Activated gamma-delta T cell treated with anti-CD3 and anti-CD28 coated beads, Interleukin-2, amount 50 U/mL, for 16 hours (primary cell): ENCODE results near the gene RARG.

Experiments used
- DNase-seq: peaks from one replicate; pipeline ENCODE4 v3.0.0-alpha.2; 2020; ENCODE audit warnings: low read depth

RARG gene

DNA sequence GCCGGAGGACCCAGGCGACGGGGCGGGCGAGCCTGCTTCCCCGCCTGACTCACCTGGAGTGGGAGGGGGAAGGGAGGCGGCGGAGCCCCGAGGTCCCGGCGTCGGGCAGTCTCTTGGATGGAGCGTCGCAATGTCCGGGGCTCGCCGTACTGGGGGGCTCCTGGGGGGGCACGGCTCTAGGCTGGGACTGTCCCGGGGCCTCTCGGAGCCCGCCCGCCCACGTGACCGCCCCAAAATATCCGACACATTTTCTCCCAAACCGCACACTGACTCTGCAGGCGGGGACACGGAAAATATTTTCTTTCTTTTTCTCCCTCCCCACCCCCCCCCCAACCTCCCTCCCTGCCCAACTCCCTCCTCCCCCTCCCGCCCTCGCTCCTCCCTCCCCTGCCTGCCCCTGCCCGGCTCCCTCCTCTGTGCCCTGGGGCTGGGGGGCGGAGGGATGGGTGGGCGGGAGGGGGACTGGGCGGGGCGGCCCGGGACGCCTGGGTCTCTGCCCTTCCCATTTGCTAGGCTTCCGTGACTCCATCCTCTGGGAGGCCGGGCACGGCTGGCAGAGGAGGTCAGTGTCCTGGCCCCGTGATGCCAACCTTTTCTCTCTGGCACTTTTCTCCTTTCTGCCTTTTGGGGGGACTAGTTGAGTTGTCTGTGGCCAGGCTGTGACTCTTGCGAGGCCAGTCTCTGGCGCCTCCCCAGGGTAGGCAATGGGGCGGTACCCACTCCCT is at the start of gene RARG:
TSS of gene RARG (minus strand) at position 289 of the 725 bp plus-strand sequence. CDS start 4,664 bp downstream, outside the sequence.
- peak; percentile 59 for DNase-seq

DNA sequence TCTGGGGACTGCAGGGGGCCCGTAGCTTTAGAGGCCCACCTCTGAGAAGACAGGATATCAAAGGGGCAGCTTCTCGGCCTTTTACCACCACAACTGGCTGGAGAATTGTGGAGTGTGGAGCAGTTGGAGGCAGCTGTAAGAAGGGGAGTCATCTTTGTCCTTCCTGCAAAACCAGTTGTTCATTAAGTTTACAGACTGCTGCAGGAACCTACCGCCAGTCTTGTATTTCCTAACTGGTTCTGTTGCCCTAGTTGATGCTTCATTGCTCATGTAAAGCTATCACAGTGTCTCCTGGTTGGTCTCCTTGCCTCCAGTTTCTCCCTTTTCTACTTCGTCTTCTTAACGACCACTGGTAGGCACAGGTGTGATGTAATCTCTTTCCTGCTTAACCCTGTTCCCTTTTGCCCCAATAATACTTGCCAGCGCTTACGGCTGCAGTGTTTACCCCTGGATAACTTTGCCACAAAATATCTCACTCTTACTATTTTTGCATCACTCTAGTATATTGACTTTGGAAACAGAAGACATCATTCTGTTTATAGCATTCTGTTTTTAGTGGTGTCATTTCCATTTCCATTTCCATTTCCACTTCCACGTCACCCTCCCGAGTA is 48.0 kb upstream of the RARG start:
- DNase-seq, result no peak

DNA sequence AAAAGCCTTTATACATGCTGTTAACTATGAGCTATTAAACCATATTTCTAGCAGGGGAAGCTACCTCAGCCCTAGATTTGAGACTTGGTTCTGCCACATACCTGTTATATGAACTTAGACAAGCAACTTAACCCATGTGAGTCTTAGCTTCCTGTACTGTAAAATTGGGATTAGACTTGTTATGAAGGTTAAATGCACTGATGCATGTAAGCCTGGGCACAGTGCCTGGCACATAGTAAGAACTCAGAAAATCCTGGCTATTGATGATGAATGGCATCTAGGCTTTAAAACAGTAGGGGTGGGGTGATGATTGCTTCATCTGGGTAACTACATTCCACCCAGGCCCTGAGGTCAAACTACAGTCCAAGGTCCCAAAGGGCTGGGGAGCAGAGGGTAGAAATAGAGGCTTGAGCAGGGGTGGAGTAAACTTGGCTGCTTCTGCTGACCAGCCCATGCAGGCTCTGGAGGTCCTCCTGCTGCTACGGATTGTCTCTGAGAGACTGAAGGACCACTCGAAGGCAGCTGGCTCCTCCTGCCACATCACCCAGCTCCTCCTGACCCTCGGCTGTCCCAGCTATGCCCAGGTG is 47.4 kb upstream of the RARG start:
- no peak for DNase-seq

DNA sequence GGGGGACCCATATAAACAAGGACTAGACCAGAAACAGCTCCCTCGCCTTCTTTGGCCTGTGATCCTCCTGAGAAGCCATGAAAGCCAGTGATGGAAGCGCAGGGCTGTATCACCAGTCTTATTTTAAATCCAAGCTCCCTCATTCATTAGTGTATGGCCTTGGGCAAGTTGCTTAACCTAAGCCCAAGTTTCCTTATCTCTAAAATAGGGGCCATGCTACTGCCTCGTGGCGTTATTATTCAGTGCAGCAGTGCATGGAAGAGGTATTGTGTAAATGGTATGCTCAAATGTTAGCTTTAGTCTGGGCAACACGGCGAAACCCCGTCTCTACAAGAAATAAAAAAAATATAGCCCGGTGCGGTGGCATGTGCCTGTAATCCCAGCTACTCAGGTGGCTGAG is 46.0 kb upstream of the RARG start:
- no peak for DNase-seq

DNA sequence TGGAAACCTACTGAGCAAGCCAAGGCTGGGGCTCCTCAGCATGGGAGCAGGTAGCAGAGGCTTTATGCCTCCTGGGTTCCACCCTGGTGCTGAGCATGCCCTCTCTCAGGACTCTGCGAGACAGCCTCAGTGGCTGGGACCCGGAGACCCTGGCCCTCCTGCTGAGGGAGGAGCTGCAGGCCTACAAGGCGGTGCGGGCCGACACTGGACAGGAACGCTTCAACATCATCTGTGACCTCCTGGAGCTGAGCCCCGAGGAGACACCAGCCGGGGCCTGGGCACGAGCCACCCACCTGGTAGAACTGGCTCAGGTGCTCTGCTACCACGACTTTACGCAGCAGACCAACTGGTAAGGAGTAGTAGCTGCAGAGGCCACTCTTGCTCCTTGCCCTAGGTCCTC is 44.5 kb upstream of the RARG start:
- no peak for DNase-seq

DNA sequence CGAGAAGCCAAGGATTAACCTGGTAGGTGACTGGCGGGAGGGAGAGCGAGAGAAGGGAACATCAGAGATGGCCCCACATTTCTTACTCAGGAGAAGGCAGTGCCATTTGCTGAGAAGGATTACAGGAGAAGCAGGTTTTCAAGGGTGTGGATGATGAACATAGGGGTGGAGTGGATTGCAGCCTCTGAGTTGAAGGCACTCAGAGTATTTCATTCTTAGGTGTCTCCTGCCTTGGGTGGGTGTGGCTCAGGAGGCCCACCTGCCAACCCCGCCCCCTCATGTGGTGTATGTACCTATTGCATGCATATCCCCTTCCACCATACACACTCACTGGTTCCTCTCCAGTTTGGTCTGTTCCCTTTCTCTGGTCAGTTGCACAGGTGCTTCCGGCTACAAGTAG is 42.4 kb upstream of the RARG start:
- no peak for DNase-seq

DNA sequence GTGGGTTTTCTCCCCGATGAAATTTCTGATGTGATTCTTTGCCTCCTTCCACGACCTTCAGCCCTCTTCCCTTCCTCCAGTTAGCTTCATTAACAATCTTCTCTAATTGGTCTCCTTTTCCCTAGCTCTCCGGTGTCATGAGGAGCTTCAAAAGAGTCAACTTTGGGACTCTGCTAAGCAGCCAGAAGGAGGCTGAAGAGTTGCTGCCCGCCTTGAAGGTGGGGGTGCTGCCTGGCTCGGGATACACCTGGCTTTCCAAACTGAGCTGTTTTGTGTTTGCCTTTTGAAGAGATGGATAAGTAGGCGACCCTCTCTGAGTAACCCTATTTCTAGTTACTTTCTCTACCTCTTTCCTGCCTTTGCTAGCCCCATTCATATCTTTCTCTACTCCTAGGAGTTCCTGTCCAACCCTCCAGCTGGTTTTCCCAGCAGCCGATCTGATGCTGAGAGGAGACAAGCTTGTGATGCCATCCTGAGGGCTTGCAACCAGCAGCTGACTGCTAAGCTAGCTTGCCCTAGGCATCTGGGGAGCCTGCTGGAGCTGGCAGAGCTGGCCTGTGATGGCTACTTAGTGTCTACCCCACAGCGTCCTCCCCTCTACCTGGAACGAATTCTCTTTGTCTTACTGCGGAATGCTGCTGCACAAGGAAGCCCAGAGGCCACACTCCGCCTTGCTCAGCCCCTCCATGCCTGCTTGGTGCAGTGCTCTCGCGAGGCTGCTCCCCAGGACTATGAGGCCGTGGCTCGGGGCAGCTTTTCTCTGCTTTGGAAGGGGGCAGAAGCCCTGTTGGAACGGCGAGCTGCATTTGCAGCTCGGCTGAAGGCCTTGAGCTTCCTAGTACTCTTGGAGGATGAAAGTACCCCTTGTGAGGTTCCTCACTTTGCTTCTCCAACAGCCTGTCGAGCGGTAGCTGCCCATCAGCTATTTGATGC is 36.9 kb upstream of the RARG start:
- DNase-seq, result no peak

DNA sequence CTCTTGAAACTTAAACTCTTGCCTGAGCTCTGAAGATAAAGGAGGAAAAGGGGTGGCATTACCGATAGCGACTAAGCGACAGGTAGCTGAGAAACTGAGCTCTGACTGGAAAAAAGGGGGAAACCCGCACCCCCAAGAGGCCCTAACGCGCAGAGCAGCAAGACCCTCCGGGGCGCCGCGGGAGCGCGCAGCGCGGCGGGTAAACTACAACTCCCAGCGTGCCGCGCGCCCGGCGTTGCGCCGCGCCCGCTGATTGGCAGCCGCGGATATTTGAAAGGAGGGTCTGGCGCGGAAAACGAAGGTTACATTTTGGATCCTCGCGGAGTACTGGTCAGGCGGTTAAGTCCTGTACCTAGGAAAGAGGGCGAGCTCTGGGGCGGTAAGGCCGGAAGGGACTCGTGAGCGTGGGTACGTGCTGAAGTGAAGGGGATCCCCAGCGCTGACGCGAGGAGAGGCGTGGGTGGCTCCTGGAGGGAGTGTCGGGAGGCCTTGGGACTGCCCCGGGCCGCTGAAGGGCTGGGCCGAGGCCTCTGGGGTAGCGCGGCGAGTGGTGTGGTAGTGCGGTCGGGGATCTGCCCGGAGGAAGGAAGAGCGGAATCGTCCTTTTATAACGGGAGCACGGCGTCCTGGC is 36.1 kb upstream of the RARG start, which contains the start of gene ESPL1:
TSS of gene ESPL1 (plus strand) at position 301 of the 631 bp plus-strand sequence. CDS start 468 bp downstream, outside the sequence.
- DNase-seq, result peak; percentile 72

DNA sequence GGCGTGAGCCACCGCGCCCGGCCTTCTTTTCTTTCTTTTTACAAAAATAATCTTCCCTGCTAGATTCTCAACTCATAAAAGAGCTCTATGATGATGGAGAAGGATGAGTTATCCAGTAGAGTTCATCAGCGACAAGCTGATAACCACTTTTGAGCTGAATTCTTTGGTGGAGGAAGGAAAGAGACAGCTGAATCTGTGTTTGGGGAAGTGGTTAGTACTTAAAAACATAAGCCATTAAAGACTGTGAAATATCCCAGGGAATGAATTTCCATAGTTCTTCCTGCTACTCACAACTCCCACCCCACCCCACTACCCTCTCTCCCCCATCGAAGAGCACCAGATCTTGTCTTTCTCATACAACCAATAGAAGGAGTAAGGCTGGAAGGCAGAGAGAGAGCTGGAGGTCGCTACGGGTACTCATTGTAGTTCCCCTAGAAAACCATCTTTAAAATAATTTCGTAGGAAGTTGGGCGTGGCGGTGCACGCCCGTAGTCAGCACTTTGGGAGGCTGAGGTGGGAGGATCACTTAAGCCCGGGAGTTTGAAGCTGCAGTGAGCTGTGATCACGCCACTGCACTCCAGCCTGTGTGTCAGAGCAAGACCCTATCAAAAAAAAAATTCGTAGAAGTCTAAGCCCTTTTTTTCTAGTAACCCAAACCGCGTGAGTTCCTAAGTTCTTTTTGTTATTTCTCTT is 35.4 kb upstream of the RARG start:
- no peak for DNase-seq

DNA sequence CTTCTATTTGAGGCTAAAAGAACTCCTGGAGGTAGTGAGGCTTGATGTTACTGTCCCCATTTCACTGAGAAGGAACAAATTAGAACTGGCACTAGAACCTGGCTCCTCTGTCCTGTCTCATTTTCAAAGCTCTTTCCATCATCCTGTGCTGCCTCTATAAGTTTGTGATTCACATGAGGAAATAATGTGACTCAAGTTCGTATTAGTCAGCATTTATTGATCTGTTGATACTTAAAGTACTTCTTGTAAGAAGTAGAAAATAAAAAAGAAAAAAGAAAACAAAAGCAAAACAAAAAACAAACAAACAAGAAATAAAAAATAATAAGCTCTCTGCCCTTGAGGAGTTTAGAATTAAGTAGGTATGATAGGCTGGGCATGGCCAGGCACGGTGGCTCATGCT is 33.8 kb upstream of the RARG start:
- DNase-seq, result no peak

DNA sequence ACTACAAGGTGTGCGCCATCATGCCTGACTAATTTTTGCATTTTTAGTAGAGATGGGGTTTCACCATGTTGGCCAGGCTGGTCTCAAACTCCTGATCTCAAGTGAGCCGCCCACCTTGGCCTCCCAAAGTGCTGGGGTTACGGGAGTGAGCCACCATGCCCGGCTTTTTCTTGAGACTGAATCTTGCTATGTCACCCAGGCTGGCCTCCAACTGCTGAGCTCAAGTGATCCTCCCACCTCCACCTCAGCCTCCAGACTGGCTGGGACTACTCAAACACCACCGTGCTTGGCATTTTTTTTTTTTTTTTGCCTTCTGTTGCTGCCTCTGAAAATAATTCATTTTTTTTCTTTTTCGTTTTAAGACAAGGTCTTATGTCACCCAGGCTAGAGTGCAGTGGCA is 27.9 kb upstream of the RARG start:
- DNase-seq, result no peak

DNA sequence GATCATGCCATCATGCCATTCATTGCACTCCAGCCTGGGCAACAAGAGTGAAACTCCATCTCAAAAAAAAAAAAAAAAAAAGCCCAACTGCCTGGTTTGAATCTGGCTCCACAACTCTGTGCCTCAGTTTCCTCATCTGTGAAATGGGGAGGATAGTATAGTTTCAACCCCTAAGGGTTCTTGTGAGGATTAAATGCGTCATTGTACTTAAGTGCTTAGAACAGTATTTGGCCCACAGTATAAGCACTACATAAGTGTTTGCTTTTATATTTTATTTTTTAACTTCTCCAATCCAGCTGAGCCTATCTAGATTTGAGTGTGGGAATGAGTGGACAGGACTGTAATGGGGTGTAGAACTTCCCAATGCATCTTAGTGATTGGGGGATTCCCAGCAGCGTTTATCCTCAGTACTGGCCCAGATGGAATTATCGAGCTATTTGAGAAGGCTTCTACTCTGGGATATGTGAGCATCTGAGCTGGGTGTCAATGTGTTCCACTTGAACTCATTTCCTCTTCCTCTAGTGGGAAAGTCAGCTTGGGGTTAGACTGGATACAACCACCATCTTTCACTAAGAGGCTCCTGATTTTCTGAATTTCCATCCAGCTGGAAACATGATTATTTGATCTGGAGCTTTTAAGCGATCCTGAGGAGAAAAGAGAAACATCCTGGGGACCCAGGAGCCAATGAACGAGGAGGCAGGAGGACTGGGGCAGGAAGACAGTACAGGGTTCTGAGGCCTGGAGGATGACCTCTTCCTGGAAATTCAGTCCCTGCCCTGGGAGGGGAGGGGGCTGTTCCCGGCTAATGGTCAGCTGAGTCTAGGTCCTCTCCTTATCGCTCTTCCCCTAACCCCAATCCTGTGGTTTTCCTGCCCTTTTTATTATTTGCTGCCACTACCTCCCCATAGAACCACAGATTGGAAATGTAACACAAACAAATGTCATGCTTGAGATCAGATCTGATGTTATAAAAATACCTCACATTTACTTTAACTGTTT is 26.8 kb upstream of the RARG start:
- DNase-seq, result no peak

DNA sequence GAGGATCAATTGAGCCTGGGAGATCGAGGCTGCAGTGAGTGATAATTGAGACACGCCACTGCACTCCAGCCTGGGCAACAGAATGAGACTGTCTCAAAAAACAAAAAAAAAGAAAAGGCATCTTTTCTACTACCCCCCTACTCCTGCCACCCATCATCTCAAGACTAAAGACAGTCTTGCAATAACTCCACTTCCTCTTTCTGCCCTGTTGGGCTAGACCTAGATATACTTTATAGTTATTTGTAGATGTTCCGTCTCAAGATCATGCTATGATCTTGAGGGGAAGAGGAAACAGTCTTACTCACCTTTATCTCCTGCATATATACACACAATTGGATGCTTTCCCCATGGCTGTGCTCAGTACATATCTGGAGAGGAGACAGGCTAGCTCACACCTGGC is 24.0 kb upstream of the RARG start:
- no peak for DNase-seq

DNA sequence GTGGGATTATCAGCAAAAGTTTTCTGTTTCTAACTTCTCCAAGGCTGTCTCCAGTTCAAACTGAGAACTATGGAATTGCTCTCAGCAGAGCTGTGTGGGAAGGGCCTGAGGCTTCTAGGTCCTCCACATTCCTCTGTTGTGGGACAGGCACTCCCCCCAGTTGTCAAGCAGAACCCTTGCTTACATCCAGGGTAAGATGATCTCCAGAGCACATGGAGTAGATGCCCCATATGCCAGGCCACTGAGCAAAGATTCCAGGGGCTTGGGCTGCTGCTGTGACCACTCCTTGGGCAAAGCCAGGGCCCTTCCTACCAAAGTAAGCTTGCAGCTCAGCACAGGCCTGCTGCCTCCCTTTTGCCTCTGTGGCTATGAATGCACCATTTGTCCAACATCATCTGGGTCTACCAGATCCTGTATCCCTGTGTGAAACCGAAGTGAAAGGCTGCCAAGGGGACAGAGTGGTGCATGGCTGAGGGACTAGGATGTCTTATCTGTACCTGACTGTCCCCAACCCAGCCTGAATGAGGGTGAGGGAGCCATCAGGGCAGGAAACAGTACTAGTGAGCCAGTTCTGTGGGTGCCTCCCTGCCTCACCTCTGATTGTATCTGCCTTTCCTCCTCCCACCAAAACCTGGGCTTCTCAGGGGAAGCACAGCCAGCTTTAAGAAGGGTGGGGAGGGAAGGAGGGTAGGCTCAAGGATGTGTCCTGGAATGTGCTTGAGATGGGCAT is 23.0 kb upstream of the RARG start:
- DNase-seq, result no peak

DNA sequence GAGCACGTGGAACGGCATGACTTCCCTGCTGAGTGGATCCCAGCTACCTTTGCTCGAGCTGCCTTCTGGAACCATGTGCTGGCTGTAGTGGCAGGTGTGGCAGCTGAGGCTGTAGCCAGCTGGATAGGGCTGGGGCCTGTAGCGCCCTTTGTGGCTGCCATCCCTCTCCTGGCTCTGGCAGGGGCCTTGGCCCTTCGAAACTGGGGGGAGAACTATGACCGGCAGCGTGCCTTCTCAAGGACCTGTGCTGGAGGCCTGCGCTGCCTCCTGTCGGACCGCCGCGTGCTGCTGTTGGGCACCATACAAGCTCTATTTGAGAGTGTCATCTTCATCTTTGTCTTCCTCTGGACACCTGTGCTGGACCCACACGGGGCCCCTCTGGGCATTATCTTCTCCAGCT is 21.3 kb upstream of the RARG start:
- no peak for DNase-seq

DNA sequence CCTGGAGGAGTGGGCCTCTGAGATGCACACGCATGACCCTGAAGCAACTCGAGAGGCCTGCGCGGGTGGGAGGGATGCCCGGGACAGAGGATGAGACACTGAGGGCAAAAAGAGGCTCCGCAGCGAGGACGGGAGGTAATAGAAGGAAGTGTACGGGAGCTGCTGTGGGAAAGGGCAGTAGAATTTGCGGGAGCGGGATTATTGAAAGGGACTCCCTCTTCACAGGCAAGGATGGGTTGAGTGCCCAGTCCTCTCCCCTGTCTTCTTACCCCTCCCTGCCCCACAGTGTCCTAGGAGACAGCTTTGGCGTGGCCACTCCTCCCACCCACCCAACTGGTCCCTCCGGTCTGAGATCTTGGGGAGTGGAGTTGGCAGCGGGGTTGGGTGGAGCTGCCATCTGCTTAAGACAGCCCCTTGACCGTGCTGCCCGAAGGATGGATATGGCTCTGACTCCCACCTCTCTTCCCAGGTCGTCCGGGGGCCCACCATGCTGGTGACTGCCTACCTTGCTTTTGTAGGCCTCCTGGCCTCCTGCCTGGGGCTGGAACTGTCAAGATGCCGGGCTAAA is 20.4 kb upstream of the RARG start:
- DNase-seq, result no peak

DNA sequence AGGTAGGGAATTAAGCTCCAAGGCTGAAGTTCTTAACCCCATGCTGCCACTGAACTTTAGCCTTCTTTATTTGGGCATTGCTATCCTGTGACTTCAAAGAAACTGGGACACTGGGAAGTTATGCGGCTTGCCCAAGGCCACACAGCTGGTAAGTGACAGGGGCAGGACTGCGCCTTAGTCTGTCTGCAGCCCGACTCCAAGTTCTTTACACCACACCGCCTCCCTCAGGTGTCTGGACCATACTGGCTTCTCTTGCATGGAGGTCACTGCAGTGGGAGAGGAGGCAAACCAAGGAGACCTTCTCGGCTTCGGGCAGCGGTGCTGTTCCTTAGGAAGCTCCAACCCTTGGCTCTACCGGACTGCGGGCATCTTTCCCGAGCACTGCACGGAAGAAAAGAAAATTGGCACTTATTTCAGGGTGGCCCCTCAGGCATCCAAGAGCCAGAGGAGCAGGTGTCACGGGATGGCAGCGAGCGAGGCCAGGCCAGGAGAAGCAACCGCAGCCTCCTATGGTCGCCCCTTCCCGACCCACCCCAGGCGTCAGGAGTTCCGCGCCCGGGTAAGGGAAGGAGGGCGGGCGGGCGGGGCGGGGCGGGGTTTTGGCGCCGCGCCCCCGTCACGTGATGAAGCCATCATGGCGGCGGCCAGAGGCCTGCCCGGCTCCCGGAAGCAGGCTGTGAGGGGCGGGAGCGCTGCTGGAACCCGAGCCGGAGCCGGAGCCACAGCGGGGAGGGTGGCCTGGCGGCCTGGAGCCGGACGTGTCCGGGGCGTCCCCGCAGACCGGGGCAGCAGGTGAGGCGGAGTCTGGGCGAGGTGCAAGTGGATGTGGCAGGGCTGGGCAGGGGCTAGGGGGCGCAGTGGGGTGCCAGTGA is 19.7 kb upstream of the RARG start:
- DNase-seq, result peak; percentile 42

DNA sequence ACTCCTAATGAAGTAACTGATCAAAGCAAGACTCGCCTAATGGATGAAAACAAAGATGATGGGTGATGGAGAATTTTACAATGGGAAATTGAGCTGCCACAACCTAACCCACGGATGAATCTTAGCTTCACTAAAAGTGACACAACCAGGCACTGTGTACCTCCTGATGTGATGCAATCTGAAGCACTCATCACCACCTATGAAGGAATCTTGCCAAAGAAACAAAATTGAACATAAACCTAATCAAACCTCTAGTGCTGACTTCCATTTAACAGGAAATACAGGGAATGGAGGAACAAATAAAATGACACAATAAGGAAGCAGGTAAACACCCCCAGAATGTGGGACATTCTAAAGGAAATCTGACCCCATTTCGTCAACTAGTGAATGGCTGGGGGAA is 13.3 kb upstream of the RARG start:
- no peak for DNase-seq
